ENCODE data around the gene RING1.

DNA sequence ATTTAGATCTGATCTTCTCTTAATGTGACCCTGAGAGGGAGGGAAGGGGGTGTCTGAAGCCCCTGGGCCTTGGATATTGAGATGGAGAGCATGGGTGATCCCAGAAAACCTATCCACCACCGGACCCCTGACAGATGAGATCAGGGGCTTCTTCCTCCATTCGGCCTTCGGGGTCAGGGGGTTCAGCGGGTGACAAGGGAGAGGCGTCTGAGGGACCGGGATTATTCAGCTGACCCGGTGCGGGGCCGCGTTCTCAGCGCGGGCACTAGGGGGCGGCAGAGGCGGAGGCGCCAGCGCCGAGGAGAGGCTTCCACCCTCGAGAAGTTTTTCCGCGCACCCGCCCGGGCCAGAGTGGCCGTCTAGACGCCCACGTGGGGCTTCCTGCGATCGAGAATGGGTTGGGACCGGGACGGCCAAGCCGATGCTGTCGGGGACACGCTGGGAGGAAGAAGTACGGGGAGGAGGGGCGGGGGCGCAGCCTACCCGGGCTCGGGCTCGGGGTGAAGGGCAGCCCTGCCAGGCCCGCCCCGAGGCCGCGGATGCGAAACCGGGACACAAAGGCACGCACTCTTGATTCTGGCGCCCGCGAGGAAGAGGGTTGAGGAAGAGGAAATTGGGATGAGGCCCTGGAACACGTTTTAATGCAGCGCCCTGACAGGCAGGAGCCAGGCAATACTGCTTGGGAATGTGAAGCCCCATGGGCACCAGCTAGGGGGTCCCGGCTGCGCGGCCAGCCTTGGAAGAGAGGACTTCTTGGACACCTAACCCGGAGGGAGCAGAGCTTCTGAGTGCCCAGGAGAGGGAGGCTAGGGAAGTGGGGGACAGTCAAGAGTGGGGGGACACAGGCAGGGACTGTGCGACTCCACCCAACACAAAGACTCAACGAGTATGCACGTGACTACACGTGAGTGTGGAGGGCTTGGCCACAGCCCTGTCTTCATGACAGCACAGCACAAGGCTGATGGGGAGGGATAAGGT lies 46.7 kb upstream of the RING1 start:
- TF ChIP-seq GATA2 (IDR thresholded peaks at IDR 0.05; ENCODE audit: low read depth, low read length): no peak
- no peak for TF ChIP-seq GATA3 (IDR thresholded peaks at IDR 0.05; ENCODE audit: low read depth, low read length)

Measured in SH-SY5Y (cell line).